Trophoblast cell (in vitro differentiated cells and primary cell): ENCODE data around the gene AP4E1.

ENCODE experiments used
- DNase-seq, 2 donors: peaks; one replicate each; pipeline ENCODE4 v3.0.0-alpha.2; 2016
- H2AFZ ChIP-seq: 2 replicates; pipeline ENCODE4 v1.6.1; 2013; ENCODE audit warnings: low read length, moderate library complexity, mild to moderate bottlenecking; ENCODE audit not compliant: insufficient read depth, poor library complexity
- H2AK5ac ChIP-seq: 2 replicates; pipeline ENCODE4 v1.6.1; 2013; ENCODE audit warnings: mild to moderate bottlenecking, low read length
- H2BK120ac ChIP-seq: 2 replicates; pipeline ENCODE4 v1.6.1; 2013; ENCODE audit warnings: low read length, mild to moderate bottlenecking, moderate library complexity; ENCODE audit not compliant: insufficient read depth, poor library complexity
- H2BK12ac ChIP-seq: 2 replicates; pipeline ENCODE4 v1.6.1; 2013; ENCODE audit warnings: mild to moderate bottlenecking, low read length, moderate library complexity
- H2BK5ac ChIP-seq: 2 replicates; pipeline ENCODE4 v1.6.1; 2013; ENCODE audit warnings: low read length, low read depth, moderate library complexity, mild to moderate bottlenecking; ENCODE audit not compliant: poor library complexity
- H3K14ac ChIP-seq: 2 replicates; pipeline ENCODE4 v1.6.1; 2013; ENCODE audit warnings: mild to moderate bottlenecking, low read length
- H3K18ac ChIP-seq: 2 replicates; pipeline ENCODE4 v1.6.1; 2013; ENCODE audit warnings: mild to moderate bottlenecking, low read length
- H3K23ac ChIP-seq: 2 replicates; pipeline ENCODE4 v1.6.1; 2013; ENCODE audit warnings: low read length
- H3K27ac ChIP-seq: 2 replicates; pipeline ENCODE4 v1.5.1; 2013; ENCODE audit warnings: low read depth, mild to moderate bottlenecking, inconsistent platforms, low read length, moderate library complexity
- H3K27me3 ChIP-seq: 2 replicates; pipeline ENCODE4 v1.6.1; 2013; ENCODE audit warnings: inconsistent platforms, mild to moderate bottlenecking, low read length, moderate library complexity; ENCODE audit not compliant: insufficient read depth
- H3K36me3 ChIP-seq, 2 experiments: 1 replicate in 1 of 2; 2 replicates in 1 of 2; pipeline ENCODE4 v1.6.1; 2013; ENCODE audit warnings: low read length in 2 of 2, mild to moderate bottlenecking in 2 of 2, moderate library complexity in 1 of 2; ENCODE audit not compliant: insufficient read depth in 2 of 2, control insufficient read depth in 1 of 2
- H3K4ac ChIP-seq: 2 replicates; pipeline ENCODE4 v1.6.1; 2013; ENCODE audit warnings: low read depth, mild to moderate bottlenecking, low read length, moderate library complexity
- H3K4me1 ChIP-seq, 2 experiments: 1 replicate in 1 of 2; 2 replicates in 1 of 2; pipeline ENCODE4 v1.6.1; 2013; ENCODE audit warnings: low read length in 2 of 2, mild to moderate bottlenecking in 2 of 2, moderate library complexity in 1 of 2; ENCODE audit not compliant: insufficient read depth in 2 of 2, control insufficient read depth in 1 of 2
- H3K4me2 ChIP-seq: 2 replicates; pipeline ENCODE4 v1.6.1; 2013; ENCODE audit warnings: inconsistent platforms, mild to moderate bottlenecking, low read length, moderate library complexity
- H3K4me3 ChIP-seq: 2 replicates; pipeline ENCODE4 v1.5.1; 2013; ENCODE audit warnings: mild to moderate bottlenecking, low read depth, low read length, inconsistent platforms
- H3K79me1 ChIP-seq: one replicate; pipeline ENCODE4 v1.6.1; 2013; ENCODE audit warnings: low read length
- H3K79me2 ChIP-seq: 2 replicates; pipeline ENCODE4 v1.6.1; 2013; ENCODE audit warnings: low read length, mild to moderate bottlenecking; ENCODE audit not compliant: control insufficient read depth, insufficient read depth, poor library complexity
- H3K9ac ChIP-seq: 2 replicates; pipeline ENCODE4 v1.6.1; 2013; ENCODE audit warnings: mild to moderate bottlenecking, low read length
- H3K9me3 ChIP-seq: 2 replicates; pipeline ENCODE4 v1.6.1; 2013; ENCODE audit warnings: low read depth, mild to moderate bottlenecking, control low read depth, inconsistent platforms, low read length; ENCODE audit not compliant: insufficient read depth
- H4K12ac ChIP-seq: 2 replicates; pipeline ENCODE4 v1.6.1; 2013; ENCODE audit warnings: low read depth, mild to moderate bottlenecking, low read length, moderate library complexity
- H4K8ac ChIP-seq: 2 replicates; pipeline ENCODE4 v1.6.1; 2013; ENCODE audit warnings: low read depth, mild to moderate bottlenecking, low read length, moderate library complexity
- H4K91ac ChIP-seq: one replicate; pipeline ENCODE4 v1.6.1; 2013; ENCODE audit warnings: low read depth, mild to moderate bottlenecking, low read length, moderate library complexity
- WGBS: extraction: QIAGEN DNeasy Blood & Tissue Kit; methylation state at CpG from one replicate; pipeline ENCODE4 v1.1.7; 2013; ENCODE audit warnings: missing lambda C conversion rate; ENCODE audit not compliant: insufficient read length, insufficient coverage; ENCODE audit errors: extremely low coverage; 5-methylcytosine and 5-hydroxymethylcytosine counted together

Gene AP4E1

DNA sequence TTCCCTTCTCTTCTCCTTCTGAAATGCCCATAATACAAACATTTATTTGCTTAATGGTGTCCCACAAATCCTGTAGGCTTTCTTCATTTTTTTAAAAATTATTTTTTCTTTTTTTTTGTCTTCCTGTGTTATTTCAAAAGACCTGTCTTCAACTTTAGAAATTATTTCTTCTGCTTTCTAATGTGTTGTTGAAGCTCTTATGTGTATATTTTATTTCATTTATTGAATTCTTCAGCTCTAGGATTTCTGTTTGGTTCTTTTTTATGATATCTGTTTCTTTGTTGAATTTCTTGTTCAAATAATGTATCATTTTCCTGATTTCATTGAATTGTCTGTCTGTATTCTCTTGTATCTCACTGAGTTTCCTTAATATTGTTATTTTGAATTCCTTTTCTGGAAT lies 63.1 kb downstream of the AP4E1 start:
- Histone ChIP-seq H3K4me2 (no peak overlapping the region), H3K79me1 (no peaks in the 10 kb centered on the region), H3K14ac (no peak overlapping the region), H3K23ac (no peak overlapping the region), H3K4me3 (no peak overlapping the region), H3K27me3 (no peaks in the 10 kb centered on the region), H4K12ac (no peak overlapping the region), H3K18ac (no peak overlapping the region), H2BK120ac (no peak overlapping the region), H4K91ac (no peak overlapping the region), H2AFZ (no peak overlapping the region), H2BK12ac (no peak overlapping the region), H2AK5ac (no peak overlapping the region), H3K4ac (no peak overlapping the region), H3K9me3 (no peaks in the 10 kb centered on the region), H2BK5ac (no peak overlapping the region), H3K79me2 (no peaks in the 10 kb centered on the region), H3K9ac (no peak overlapping the region), H3K27ac (no peak overlapping the region), H3K4me1 (no peaks in the 10 kb centered on the region), H3K36me3 (peaks cover 8 to 9% of the 10 kb centered on the region in 2 experiments), H4K8ac (no peak overlapping the region)
- no peak for DNase-seq

DNA sequence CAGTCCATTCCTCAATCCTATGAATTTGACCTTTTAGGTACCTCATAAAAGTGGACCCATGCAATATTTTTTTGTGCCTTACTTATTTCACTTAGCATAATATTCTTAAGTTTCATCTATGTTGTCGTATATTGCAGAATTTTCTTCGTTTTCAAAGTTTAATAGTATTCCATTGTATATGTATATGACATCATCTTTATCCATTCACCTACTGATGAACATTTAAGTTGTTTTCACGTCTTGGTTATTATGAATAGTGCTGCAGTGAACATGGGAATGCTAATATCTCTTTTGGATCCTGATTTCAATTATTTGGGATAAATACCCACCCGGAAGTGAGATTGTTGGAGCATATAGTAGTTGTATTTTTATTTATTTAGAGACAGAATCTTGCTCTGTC lies 65.1 kb downstream of the AP4E1 start:
- Histone ChIP-seq H3K14ac (no peak overlapping the region), H2BK12ac (no peak overlapping the region), H4K8ac (no peak overlapping the region)

DNA sequence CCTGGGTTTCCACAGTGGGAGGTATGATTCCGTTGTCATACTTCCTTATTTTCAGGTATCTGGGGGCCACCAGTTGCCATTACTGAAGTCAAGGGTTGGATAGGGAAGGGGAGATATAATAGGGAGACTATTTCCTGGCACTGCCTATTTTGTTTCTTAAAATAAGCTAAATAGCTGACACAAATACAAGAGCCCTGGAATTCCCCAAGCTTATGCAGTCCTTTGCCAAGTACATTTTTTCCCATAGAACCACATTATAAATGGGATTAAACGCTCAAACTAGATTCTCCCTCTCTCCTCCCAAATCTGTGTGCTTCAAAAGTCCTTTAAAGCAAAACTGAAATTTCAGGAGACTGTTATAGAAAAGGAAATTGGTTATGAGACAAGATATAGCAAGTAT lies 68.7 kb downstream of the AP4E1 start:
- WGBS: no CpG with 5 or more reads among the region's 2 CpGs
- H3K23ac ChIP-seq: no peak overlapping the region
- no peak overlapping the region for H3K14ac ChIP-seq
- H4K91ac ChIP-seq: no peak overlapping the region
- no peak overlapping the region for H4K8ac ChIP-seq
- no peak overlapping the region for H3K27ac ChIP-seq
- no peak overlapping the region for H3K9ac ChIP-seq
- H3K18ac ChIP-seq: no peak overlapping the region
- no peak overlapping the region for H2BK12ac ChIP-seq
- peaks cover 9 to 12% of the 10 kb centered on the region in 2 experiments for H3K36me3 ChIP-seq
- no peak overlapping the region for H3K4me2 ChIP-seq
- H3K4ac ChIP-seq: no peak overlapping the region
- H4K12ac ChIP-seq: no peak overlapping the region
- H3K4me1 ChIP-seq: no peaks in the 10 kb centered on the region
- no peak overlapping the region for H2BK120ac ChIP-seq
- no peaks in the 10 kb centered on the region for H3K79me1 ChIP-seq
- no peak for DNase-seq
- H2AFZ ChIP-seq: no peak overlapping the region
- H2BK5ac ChIP-seq: no peak overlapping the region
- no peaks in the 10 kb centered on the region for H3K9me3 ChIP-seq
- no peak overlapping the region for H3K4me3 ChIP-seq
- H2AK5ac ChIP-seq: no peak overlapping the region
- H3K27me3 ChIP-seq: no peaks in the 10 kb centered on the region
- no peaks in the 10 kb centered on the region for H3K79me2 ChIP-seq

More for the DNA sequence above, 65.1 kb downstream of the AP4E1 start:
- no peak overlapping the region for H3K9ac ChIP-seq
- no peak for DNase-seq
- H3K4me1 ChIP-seq: no peaks in the 10 kb centered on the region
- H3K27ac ChIP-seq: no peak overlapping the region
- H2AFZ ChIP-seq: no peak overlapping the region
- no peaks in the 10 kb centered on the region for H3K27me3 ChIP-seq
- WGBS: no CpG with 5 or more reads among the region's 4 CpGs
- no peaks in the 10 kb centered on the region for H3K9me3 ChIP-seq
- H4K12ac ChIP-seq: no peak overlapping the region
- H3K4ac ChIP-seq: no peak overlapping the region
- no peak overlapping the region for H2BK120ac ChIP-seq
- H2AK5ac ChIP-seq: no peak overlapping the region
- no peaks in the 10 kb centered on the region for H3K79me2 ChIP-seq
- no peak overlapping the region for H3K18ac ChIP-seq
- H3K36me3 ChIP-seq: peaks cover 7 to 8% of the 10 kb centered on the region in 2 experiments
- H3K4me2 ChIP-seq: no peak overlapping the region
- no peaks in the 10 kb centered on the region for H3K79me1 ChIP-seq
- H4K91ac ChIP-seq: no peak overlapping the region
- H3K23ac ChIP-seq: no peak overlapping the region
- H3K4me3 ChIP-seq: no peak overlapping the region
- no peak overlapping the region for H2BK5ac ChIP-seq

DNA sequence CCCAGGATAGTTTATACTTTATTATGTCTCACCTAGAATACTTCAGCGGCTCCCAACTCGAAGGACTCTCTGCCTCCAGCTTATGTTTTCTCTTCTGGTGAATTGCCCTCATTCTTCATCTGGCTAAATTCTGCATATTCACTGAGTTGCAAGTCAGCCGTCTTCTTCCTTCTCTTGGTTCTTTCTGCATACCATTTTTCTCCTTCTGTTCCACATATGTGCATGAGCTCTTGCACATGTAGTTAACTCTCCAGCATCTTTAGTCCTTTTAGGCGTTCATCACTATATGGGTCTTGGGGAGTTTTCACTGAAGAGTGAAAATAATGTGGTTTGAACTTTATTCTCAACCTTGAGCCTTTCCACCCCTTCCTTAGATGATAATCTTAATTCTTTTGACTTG lies 70.1 kb downstream of the AP4E1 start:
- WGBS: no CpG with 5 or more reads among the region's 4 CpGs

More for the DNA sequence above, 70.1 kb downstream of the AP4E1 start:
- Histone ChIP-seq H3K9me3 (no peaks in the 10 kb centered on the region), H3K4me3 (no peak overlapping the region), H4K91ac (no peak overlapping the region), H2BK120ac (no peak overlapping the region), H3K9ac (no peak overlapping the region), H4K8ac (no peak overlapping the region), H3K36me3 (peaks cover 6 to 9% of the 10 kb centered on the region in 2 experiments), H3K23ac (no peak overlapping the region), H2BK5ac (no peak overlapping the region), H3K18ac (no peak overlapping the region), H3K27ac (no peak overlapping the region), H3K14ac (no peak overlapping the region), H3K79me1 (no peaks in the 10 kb centered on the region), H3K4ac (no peak overlapping the region), H3K79me2 (no peaks in the 10 kb centered on the region), H2AK5ac (no peak overlapping the region), H4K12ac (no peak overlapping the region), H3K4me2 (no peak overlapping the region), H3K4me1 (no peaks in the 10 kb centered on the region), H3K27me3 (no peaks in the 10 kb centered on the region), H2BK12ac (no peak overlapping the region), H2AFZ (no peak overlapping the region)
- DNase-seq: no peak
